B cell (primary cell): ENCODE measurements around the gene CRELD2.

Experiments used
- CTCF ChIP-seq: fragments of 200-600 bp; IDR thresholded peaks from one replicate; pipeline ENCODE4 v1.8.0; 2022; ENCODE audit warnings: antibody characterized with exemption, mild to moderate bottlenecking
- EZH2 ChIP-seq: IDR thresholded peaks from 2 replicates; pipeline ENCODE4 v1.6.1; 2012; ENCODE audit warnings: borderline replicate concordance, low read depth, mild to moderate bottlenecking, moderate library complexity, low read length; ENCODE audit not compliant: insufficient read depth, poor library complexity, severe bottlenecking

- TF ChIP-seq CTCF, result no peak
- no peak for TF ChIP-seq EZH2
These were observed 8.8 kb upstream of the CRELD2 start for GRCh38 chr22:49909476-49910205.
